Measurements from ENCODE around the gene MEGF11. TPM values are rescaled to one million over a fixed set of nuclear protein-coding genes. Genes with fewer than 3 reads are reported as not detected.

Gene MEGF11
- total RNA-seq, 1 donor from 2014 or later = 0.77 TPM

- no peak for DNase-seq (ENCODE audit: low spot score)
- Mint-ChIP-seq H3K4me3 (ENCODE audit: unreplicated experiment) (no peak overlapping the region), H3K27me3 (ENCODE audit: unreplicated experiment) (peaks cover 8% of the 10 kb centered on the region), H3K36me3 (ENCODE audit: low read depth, unreplicated experiment) (no peaks in the 10 kb centered on the region), H3K9me3 (ENCODE audit: unreplicated experiment) (no peaks in the 10 kb centered on the region), H3K27ac (ENCODE audit: unreplicated experiment) (no peak overlapping the region), H3K4me1 (ENCODE audit: unreplicated experiment) (no peaks in the 10 kb centered on the region)
- TF ChIP-seq CTCF (IDR thresholded peaks at IDR 0.05; ENCODE audit: unreplicated experiment) = no peak
These were observed 175.2 kb downstream of the MEGF11 start for GRCh38 chr15:66078196-66078928.

- H3K4me3 Mint-ChIP-seq (ENCODE audit: unreplicated experiment) = no peak overlapping the region
- H3K27me3 Mint-ChIP-seq (ENCODE audit: unreplicated experiment) = peaks cover 4% of the 10 kb centered on the region
- H3K27ac Mint-ChIP-seq (ENCODE audit: unreplicated experiment) = no peak overlapping the region
- no peak for TF ChIP-seq CTCF (IDR thresholded peaks at IDR 0.05; ENCODE audit: unreplicated experiment)
- no peaks in the 10 kb centered on the region for H3K36me3 Mint-ChIP-seq (ENCODE audit: low read depth, unreplicated experiment)
- no peaks in the 10 kb centered on the region for H3K4me1 Mint-ChIP-seq (ENCODE audit: unreplicated experiment)
- no peak for DNase-seq (ENCODE audit: low spot score)
- H3K9me3 Mint-ChIP-seq (ENCODE audit: unreplicated experiment) = no peaks in the 10 kb centered on the region
These were observed 176.3 kb downstream of the MEGF11 start for GRCh38 chr15:66077320-66077663.

DNA sequence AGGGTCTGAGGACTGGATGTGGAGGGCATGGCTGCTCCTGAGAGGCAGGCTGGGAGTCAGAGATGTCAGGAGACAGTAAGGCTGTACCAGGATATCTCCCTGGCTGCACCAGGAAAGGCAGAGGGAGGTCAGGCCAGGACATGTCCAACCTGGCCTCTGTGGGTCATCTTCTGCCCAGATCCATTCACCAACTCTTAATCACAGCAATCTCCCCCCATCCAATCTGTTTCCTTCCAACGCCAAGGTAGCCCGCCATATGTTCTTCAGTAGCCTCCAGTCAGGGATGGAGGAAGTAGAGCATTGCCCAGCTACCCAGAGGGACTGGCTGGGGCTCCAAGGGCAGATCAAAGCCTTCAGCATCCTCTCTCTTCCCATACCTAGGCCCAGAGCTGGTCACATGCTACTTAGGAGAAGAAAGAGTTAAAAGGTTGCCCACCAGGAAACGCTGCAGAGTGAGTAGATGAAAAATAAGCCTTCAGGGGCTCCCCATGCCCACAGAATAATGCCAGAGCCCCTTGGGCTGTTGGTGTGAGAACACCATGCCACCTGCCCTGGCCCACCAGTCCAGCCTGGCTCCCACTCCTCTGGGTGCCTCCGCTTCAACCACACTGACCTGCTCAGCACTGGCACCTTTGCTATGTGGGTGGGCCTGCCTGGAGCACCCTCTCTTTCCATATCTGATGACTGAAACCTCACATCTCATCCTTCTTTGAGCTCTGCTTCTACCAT, 176.8 kb downstream of the MEGF11 start:
- no peaks in the 10 kb centered on the region for H3K36me3 Mint-ChIP-seq (ENCODE audit: low read depth, unreplicated experiment)
- no peak for TF ChIP-seq CTCF (IDR thresholded peaks at IDR 0.05; ENCODE audit: unreplicated experiment)
- H3K9me3 Mint-ChIP-seq (ENCODE audit: unreplicated experiment) = no peaks in the 10 kb centered on the region
- H3K4me3 Mint-ChIP-seq (ENCODE audit: unreplicated experiment) = no peak overlapping the region
- H3K27ac Mint-ChIP-seq (ENCODE audit: unreplicated experiment) = no peak overlapping the region
- no peak for DNase-seq (ENCODE audit: low spot score)
- peaks cover 4% of the 10 kb centered on the region for H3K27me3 Mint-ChIP-seq (ENCODE audit: unreplicated experiment)
- H3K4me1 Mint-ChIP-seq (ENCODE audit: unreplicated experiment) = no peaks in the 10 kb centered on the region

DNA sequence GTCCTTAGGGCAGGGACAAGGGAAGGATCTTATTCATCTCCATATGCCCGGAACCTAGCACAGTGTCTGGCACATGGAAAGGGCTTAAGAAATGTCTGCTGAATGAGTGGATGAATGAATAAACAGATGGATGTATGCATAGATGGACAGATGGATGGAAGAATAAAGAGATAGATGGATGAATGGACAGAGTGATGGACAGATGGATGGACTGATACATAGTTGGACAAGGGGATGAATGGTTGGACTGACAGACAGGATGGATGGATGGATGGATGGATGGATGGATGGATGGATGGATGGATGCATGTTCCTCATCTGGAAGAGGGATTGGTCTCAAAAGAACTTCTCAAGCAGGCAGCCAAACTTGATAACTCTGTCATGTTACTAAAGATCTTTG, 177.6 kb downstream of the MEGF11 start:
- Mint-ChIP-seq H3K27ac (ENCODE audit: unreplicated experiment) (no peak overlapping the region), H3K27me3 (ENCODE audit: unreplicated experiment) (peaks cover 7% of the 10 kb centered on the region), H3K4me1 (ENCODE audit: unreplicated experiment) (no peaks in the 10 kb centered on the region), H3K36me3 (ENCODE audit: low read depth, unreplicated experiment) (no peaks in the 10 kb centered on the region), H3K4me3 (ENCODE audit: unreplicated experiment) (no peak overlapping the region), H3K9me3 (ENCODE audit: unreplicated experiment) (no peaks in the 10 kb centered on the region)
- no peak for TF ChIP-seq CTCF (IDR thresholded peaks at IDR 0.05; ENCODE audit: unreplicated experiment)
- DNase-seq (ENCODE audit: low spot score) = no peak
